Left lung (tissue), 10 donors: Measurements from ENCODE around the gene MACO1. TPM values are rescaled to one million over a fixed set of nuclear protein-coding genes. Genes with fewer than 3 reads are reported as not detected.
A peak's percentile ranks its signal among the peaks of the same experiment; 100 is the strongest.

Experiments
- ATAC-seq: fragments of 200-7000 bp; cut with Tn5 transposase; one replicate; pipeline ENCODE4 v1.9.1; 2020; ENCODE audit warnings: moderate library complexity
- DNase-seq, 4 donors: peaks; one replicate each; pipeline ENCODE4 v3.0.0-alpha.2; 2013 to 2020
- H3K27ac ChIP-seq, 2 donors: fragments of 200-600 bp; sonication (generic) in 1 of 2; one replicate each; pipeline versions ENCODE4 v1.5.0 to v1.8.0; 2020 to 2021
- H3K27me3 ChIP-seq, 2 donors: fragments of 200-600 bp; sonication (generic) in 1 of 2; one replicate each; pipeline versions ENCODE4 v1.5.0 to v1.8.0; 2020 to 2021
- H3K36me3 ChIP-seq, 2 donors: fragments of 200-600 bp; sonication (generic) in 1 of 2; one replicate each; pipeline versions ENCODE4 v1.5.0 to v1.8.0; 2020 to 2021
- H3K4me1 ChIP-seq, 2 donors: fragments of 200-600 bp; one replicate each; pipeline ENCODE4 v1.8.0; 2021
- H3K4me3 ChIP-seq, 2 donors: fragments of 200-600 bp; sonication (generic) in 1 of 2; one replicate each; pipeline versions ENCODE4 v1.5.0 to v1.8.0; 2020 to 2021; ENCODE audit warnings: mild to moderate bottlenecking in 1 of 2
- H3K9me3 ChIP-seq, 2 donors: fragments of 200-600 bp; sonication (generic) in 1 of 2; one replicate each; pipeline versions ENCODE4 v1.5.0 to v1.8.0; 2020 to 2021
- intact Hi-C, 2 donors: fragments of 100-400 bp; cut with DNase I; formaldehyde crosslinking; loops; one replicate each; pipeline versions ENCODE4 v1.11.2 to v1.14.2; 2022
- polyA plus RNA-seq, 6 donors: library from polyadenylated mRNA; unstranded; fragments of 120-200 nt; gene quantifications; one replicate each; pipeline ENCODE4 v1.2.1, GENCODE V29; 2013; ENCODE audit not compliant: insufficient read length in 6 of 6
- total RNA-seq, 2 donors: library from RNA; stranded (reverse); fragmentation: NEBNext Ultra II Directional; extraction: Animal tissue kit (Norgen Biotek cat#: 25700); gene quantifications; one replicate each; pipeline ENCODE4 v1.2.1, GENCODE V29; 2021
- TF ChIP-seq, protein P1 (sequence below), 2 donors: fragments of 200-600 bp; sonication (generic) in 1 of 2; IDR thresholded peaks; one replicate each; pipeline versions ENCODE4 v1.5.0 to v1.8.0; 2021; ENCODE audit warnings: antibody characterized with exemption in 2 of 2
- donor health status: DM: no; HTN: yes; CAD: no.
- donor health status: DM: no; HTN: no; CAD: no.

Gene MACO1
- total and polyA plus RNA-seq, 8 donors: 18.8 to 26.7 (median 25.6) TPM

DNA sequence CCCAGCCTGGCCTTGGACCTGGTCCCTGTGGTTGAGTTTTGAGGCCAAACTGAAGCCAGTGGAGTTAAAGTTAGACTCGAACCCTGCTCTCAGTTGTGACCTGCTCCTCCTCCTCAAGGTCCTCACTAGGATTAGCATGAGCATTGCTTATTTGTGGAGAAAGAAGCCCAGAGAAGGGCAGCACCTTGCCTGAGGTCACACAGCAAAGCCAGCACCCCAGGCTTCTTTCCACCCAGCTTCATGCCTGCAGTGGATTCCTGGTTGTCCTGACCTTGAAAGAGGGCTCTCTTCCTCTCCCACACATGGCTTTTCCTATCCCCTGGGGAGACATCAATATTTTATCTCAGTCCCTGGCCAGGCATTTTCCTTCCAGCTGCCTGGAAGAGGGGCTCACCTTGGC lies 115.5 kb downstream of the MACO1 start:
- intact Hi-C loops: no loop called here
- H3K27me3 ChIP-seq: no peaks in the 10 kb centered on the region
- ATAC-seq (no peak), DNase-seq (no peak)
- no peak overlapping the region for H3K27ac ChIP-seq
- peaks cover 28 to 70% of the 10 kb centered on the region in 2 donors for H3K4me1 ChIP-seq
- H3K9me3 ChIP-seq: no peaks in the 10 kb centered on the region
- no peak overlapping the region for H3K4me3 ChIP-seq
- no peaks in the 10 kb centered on the region for H3K36me3 ChIP-seq
- TF ChIP-seq, protein P1, sequence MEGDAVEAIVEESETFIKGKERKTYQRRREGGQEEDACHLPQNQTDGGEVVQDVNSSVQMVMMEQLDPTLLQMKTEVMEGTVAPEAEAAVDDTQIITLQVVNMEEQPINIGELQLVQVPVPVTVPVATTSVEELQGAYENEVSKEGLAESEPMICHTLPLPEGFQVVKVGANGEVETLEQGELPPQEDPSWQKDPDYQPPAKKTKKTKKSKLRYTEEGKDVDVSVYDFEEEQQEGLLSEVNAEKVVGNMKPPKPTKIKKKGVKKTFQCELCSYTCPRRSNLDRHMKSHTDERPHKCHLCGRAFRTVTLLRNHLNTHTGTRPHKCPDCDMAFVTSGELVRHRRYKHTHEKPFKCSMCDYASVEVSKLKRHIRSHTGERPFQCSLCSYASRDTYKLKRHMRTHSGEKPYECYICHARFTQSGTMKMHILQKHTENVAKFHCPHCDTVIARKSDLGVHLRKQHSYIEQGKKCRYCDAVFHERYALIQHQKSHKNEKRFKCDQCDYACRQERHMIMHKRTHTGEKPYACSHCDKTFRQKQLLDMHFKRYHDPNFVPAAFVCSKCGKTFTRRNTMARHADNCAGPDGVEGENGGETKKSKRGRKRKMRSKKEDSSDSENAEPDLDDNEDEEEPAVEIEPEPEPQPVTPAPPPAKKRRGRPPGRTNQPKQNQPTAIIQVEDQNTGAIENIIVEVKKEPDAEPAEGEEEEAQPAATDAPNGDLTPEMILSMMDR (IDR thresholded peaks at IDR 0.05): no peak

DNA sequence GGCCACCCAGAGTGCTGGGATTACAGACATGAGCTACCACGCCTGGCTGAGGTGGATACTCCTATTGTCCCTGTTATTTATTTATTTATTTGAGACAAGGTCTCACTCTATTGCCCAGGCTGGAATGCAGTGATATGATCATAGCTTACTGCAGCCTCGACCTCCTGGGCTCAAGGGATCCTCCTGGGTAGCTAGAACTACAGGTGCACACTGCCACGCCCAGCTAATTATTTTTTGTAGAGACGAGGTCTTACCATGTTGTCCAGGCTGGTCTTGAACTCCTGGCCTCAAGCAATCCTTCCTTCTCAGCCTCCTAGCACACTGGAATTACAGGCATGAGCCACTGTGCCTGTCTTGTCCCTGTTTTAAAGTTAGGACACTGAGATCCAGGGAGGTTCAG lies 117.9 kb downstream of the MACO1 start:
- H3K4me1 ChIP-seq: peaks cover 28 to 81% of the 10 kb centered on the region in 2 donors
- peak overlapping the region in 1 of 2 donors; percentile 67 for H3K27ac ChIP-seq
- TF ChIP-seq, protein P1 (IDR thresholded peaks at IDR 0.05): no peak
- ATAC-seq: no peak
- no peaks in the 10 kb centered on the region for H3K9me3 ChIP-seq
- H3K27me3 ChIP-seq: no peaks in the 10 kb centered on the region
- no peak overlapping the region for H3K4me3 ChIP-seq
- no peak for DNase-seq
- no peaks in the 10 kb centered on the region for H3K36me3 ChIP-seq
- intact Hi-C loops: no loop called here

DNA sequence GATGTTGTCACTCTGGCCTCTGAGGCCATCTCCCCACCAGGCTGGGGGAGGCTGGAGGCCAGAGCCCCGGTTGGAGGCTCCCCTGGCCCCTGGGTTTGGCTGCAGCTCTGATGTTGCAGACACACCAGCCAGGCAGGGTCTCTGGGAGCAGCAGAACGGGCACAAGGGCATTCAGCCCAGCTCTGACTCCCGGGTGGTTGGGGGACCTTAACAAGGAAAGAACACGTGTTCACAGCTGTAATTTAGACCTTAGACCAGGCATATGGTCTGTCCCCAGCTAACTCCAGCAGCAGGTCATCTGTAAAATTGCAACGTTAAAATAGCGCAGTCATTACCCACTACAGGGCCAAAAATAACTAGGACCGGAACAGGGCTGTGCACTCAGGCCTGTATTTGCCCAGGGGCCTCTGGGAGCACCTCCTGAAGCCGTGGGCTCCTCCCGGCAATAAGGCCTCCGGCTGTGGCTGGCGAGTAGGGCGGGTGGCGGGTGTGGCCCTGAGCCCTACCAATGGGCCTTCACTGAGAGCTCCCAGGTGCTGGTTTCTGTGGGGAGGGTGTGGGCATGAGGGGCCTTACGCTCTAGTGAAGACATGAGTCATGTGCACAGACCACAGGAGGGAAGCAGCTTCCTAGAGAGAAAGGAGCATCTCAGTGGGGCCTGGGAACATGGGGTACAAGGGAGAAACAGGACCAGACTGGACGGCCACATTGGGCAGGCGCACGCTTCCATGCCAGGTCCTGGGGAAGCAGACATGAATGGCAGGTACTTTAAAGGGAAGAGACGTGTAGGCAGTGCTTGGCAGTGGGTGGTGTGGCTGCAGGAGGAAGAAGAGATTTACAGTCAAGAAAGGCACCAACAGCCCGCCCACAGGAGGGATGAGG lies 118.8 kb downstream of the MACO1 start:
- Histone ChIP-seq H3K27ac (peak overlapping the region in 1 of 2 donors; percentile 67), H3K4me3 (no peak overlapping the region), H3K36me3 (peaks cover 0 to under 1% of the 10 kb centered on the region in 2 donors), H3K27me3 (no peaks in the 10 kb centered on the region), H3K4me1 (peaks cover 23 to 77% of the 10 kb centered on the region in 2 donors), H3K9me3 (no peaks in the 10 kb centered on the region)
- DNase-seq (peak in 2 of 4 donors; percentile 57 to 76), ATAC-seq (peak; percentile 74)
- intact Hi-C loops: no loop called here
- TF ChIP-seq, protein P1 (IDR thresholded peaks at IDR 0.05): no peak

Other genes starting within 250 kb of the MACO1 start
- 10 to 100 TPM; 29.1 to 29.3 TPM for gene SYF2, start 198.4 kb upstream of the MACO1 start, total RNA-seq
- 10 to 100 TPM; 75.8 to 98.2 (median 82.9) TPM for gene SYF2, start 198.4 kb upstream of the MACO1 start, polyA plus RNA-seq
- gene RSRP1, start 183.4 kb upstream of the MACO1 start, total RNA-seq: 100 to 1,000 TPM; 113 to 114 TPM
- 100 to 1,000 TPM; 169 to 230 (median 205) TPM for gene RSRP1, start 183.4 kb upstream of the MACO1 start, polyA plus RNA-seq
- under 1 TPM; 0.10 to 0.44 TPM for gene RHD, start 158.4 kb upstream of the MACO1 start, total RNA-seq
- 1 to 10 TPM in 5 of 6 donors, under 1 TPM in 1; 0.86 to 3.1 (median 2.1) TPM for gene RHD, start 158.4 kb upstream of the MACO1 start, polyA plus RNA-seq
- gene TMEM50A, start 92.6 kb upstream of the MACO1 start, total RNA-seq: 100 to 1,000 TPM; 120 to 128 TPM
- 100 to 1,000 TPM in 1 of 6 donors, 10 to 100 TPM in 5; 70.9 to 101 (median 81.3) TPM for gene TMEM50A, start 92.6 kb upstream of the MACO1 start, polyA plus RNA-seq
- under 1 TPM in 1 of 2 donors, not detected in 1; 0.64 TPM for gene RHCE, start 10.1 kb upstream of the MACO1 start, total RNA-seq
- 1 to 10 TPM; 1.1 to 2.2 (median 1.5) TPM for gene RHCE, start 10.1 kb upstream of the MACO1 start, polyA plus RNA-seq
- gene LDLRAP1, start 112.7 kb downstream of the MACO1 start, total RNA-seq: 10 to 100 TPM; 24.2 to 25.0 TPM
- gene LDLRAP1, start 112.7 kb downstream of the MACO1 start, polyA plus RNA-seq: 10 to 100 TPM; 17.0 to 28.7 (median 21.8) TPM
- gene MAN1C1, start 185.9 kb downstream of the MACO1 start, total RNA-seq: 10 to 100 TPM; 15.3 to 20.3 TPM
- gene MAN1C1, start 185.9 kb downstream of the MACO1 start, polyA plus RNA-seq: 10 to 100 TPM; 14.9 to 20.1 (median 16.1) TPM